NCI-H69 (cell line): ENCODE measurements around the gene C6orf89.

Experiments used
- DNase-seq: peaks from one replicate; lab custom pipeline; 2025; lab: John Stamatoyannopoulos, UW

The C6orf89 gene

GRCh38 chr6:36852481-36853147, 33.1 kb upstream of the C6orf89 start:
- DNase-seq, result no peak

- no peak for DNase-seq
Observed at GRCh38 chr6:36853325-36853724, 32.4 kb upstream of the C6orf89 start.

DNA sequence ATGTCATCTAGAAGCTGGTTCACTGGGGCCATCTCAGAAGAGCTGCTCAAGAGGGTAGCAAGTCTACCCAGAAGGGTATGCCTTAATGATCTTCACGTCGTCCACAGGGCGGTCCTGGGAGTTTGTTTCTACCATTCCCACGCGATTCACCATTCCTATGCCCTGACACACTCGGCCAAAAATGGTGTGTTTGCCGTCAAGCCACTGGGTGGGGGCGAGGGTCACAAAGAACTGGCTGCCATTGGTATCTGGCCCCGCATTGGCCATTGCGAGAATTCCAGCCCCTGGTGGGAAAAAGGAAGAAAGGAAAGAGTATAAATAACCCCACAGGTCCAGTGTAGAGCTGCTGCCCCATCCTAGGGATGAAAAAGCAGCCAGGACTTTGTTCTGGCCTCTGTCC, 30.0 kb upstream of the C6orf89 start:
- no peak for DNase-seq

- DNase-seq, result peak; percentile 19
Observed at GRCh38 chr6:36856277-36856676, 29.5 kb upstream of the C6orf89 start.

DNA sequence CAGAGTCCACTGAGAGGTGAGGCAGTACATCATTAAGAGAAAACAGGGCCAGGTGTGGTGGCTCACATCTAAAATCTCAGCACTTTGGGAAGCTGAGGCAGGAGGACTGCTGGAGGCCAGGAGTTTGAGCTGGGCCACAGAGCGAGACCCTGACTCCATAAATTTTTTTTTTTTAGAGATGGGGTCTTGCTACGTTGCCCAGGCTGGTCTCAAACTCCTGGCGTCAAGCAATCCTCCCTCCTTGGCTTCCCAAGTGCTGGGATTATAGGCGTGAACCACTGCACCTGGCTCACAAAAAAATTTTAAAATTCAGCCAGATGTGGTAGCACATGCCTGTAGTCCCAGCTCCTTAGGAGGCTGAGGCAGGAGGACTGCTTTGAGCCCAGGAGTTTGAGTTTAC, 28.4 kb upstream of the C6orf89 start:
- no peak for DNase-seq

- DNase-seq, result peak; percentile 40
Observed at GRCh38 chr6:36858407-36858981, 27.3 kb upstream of the C6orf89 start.

GRCh38 chr6:36860126-36860525, 25.6 kb upstream of the C6orf89 start:
- DNase-seq, result no peak

DNA sequence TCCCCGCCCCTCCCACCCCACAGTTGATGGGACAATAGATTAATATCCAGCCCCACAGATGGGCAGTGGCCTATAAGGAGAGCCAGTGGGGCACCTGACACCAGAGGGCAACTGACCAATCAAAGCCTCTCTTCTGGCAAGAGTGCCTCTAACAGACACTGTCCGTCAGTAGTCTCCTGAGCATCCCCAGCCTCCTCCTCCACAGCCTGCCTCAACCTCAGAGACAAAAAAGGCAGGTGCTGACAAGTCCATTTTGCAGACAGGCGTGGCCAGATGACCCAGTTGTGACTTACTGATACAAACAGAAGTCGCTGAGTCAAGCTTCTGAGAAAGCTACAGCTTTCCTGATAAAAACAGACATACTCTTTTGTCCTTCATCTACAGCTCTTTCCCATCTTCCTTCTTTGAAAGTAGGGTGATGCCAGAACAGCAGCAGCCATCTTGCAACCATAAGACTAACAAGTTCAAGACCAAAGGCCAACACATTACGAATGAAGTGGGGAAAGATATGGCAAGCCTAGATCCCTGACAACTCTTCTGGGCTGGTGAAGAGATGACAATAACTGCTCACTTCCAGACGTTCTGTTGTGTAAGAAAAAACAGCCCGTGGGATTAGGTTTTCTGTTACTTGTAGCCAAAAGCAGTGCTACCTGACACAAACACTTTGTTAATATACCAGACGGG, 23.4 kb upstream of the C6orf89 start:
- no peak for DNase-seq

DNA sequence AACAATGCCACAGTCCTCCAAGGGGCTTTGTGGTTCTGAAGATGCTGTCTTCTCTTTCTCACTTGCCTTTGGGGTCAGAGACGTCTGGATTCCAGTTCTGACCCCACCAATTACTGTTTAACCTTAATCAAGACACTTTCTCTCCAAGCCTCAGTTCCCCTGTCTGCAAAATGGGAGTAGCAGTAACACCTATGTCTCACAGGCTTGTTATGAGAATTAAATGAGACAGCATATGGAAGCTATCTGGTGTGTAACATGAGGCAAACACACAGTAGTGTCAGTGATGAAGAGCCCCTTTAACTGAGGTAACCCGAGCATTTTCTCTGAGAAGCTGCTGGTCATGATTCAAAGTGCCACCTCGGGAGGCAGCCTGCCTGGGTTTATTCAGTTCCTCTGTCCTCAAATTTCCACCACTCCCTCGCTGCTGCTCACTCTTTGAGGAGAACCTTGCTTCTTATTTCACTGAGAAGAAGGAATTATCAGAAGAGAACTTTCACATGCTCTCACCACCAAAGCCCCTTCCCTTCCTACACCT, 22.8 kb upstream of the C6orf89 start:
- no peak for DNase-seq

GRCh38 chr6:36863670-36864540, 21.8 kb upstream of the C6orf89 start:
- peak; percentile 94 for DNase-seq

GRCh38 chr6:36865835-36866234, 19.9 kb upstream of the C6orf89 start:
- DNase-seq, result peak; percentile 80

GRCh38 chr6:36867471-36868224, 18.1 kb upstream of the C6orf89 start:
- no peak for DNase-seq

DNA sequence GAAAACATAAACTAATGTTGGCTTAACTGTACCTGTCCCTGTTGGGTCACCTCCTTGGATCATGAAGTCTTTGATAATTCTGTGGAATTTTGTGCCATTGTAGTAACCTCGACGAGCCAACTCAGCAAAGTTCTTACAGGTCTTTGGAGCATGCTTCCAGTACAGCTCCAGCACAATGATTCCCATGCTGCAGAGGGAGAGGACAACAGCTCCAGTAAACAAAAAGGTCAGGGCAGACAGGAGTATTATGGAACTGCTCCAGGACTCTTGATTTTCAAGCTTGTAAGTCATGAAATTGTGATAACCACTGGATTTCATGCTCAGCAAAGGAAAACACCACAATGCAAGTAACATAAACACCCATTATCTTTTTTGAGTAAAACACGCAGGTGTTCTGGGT, 14.1 kb upstream of the C6orf89 start:
- DNase-seq, result no peak

DNA sequence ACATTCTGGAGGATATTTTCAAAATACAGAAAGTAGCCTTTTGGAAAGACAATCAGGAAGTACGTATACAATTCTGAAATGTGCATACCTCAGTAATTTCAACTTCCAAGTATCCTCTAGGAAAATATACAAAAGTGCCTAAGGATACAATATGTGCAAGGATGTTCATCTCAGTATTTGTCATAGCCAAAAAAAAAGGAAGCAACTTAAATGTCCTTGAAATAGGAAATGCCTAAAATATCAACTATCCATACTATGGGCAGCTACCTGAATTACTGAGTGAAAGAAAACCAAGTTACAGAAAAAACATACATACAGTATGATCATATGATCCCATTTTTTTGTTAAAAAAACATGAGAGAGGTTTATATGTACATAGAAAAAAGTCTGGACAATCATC, 12.6 kb upstream of the C6orf89 start:
- DNase-seq, result no peak

DNA sequence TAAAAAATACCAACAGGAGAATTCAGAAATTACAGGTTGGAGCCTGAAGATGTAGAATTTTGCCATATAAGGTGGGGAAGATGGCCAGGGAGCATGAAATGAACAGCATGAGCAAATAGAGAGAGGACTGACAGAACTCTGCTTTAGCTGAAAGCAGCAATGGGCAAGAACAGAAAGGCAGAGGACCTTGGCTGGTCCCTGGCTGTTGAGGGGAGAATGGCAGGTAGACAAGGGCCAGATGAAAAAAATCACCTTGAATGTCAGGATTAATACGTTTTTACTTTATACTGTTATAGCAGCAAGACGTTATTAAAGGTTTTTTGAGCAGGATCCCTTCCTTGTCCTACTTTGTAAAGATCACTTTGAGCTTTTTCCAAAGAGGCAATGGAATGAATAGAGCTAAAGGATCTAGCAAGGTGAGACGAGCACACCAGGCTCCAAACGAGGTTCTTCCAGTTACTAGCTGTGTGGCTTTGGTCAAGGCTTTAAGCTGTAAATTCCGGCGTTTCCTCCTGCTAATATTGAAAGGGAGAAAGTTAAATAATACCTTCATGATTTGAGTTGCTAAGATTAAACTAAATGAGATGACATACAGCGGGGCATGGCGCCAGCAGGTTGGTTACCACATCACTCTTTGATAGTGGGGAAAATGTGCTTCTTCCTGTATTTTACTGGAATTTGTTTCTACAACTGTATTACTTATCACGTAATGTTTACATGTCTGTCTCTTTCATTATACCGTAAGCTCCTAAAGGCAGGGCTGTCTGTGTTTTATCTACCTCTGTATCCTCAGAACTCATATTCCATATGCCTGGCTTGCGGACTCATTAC, 11.9 kb upstream of the C6orf89 start:
- peak; percentile 80 for DNase-seq

DNA sequence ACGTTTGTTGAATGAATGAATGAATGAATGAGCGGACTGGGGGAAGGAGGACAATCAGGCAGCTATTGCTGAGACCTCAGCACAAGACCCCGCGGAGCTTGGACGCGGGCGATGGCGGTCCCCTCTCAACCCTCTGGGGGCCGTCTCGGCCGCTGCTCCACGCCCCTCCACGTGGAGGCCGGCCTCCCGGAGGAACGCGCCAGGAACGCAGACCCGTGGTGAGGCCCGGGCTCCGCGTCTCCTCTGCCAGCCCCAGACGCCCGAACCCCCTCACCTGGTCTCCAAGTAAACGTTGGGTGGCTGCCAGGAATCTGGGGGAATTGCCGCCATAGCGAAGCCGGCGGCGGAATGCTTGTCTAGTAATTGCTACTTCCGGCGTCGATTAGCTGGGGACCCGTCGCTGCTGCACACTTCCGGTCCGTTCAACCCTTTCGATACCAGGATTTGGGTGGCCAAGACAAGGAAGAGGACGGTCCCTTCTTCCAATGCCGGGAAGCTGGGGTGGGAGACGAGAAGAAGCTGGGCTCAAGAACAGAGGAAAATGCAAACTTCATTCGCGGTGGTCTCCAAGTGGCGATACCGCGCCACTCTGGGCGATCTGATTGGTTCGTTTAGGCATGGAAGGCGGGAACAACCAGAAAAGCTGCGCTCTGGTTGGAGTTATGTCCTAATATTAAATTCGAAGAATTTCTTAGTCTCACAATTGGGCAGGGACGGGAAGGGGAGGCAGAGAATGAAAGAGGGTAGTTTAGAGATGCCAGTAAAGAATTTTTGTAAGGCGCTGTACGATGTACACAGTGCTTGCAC, 11.1 kb upstream of the C6orf89 start, which contains the start of gene PPIL1:
PPIL1 (minus strand) TSS at position 361 of the 807 bp plus-strand sequence; CDS start at position 330, 31 bp downstream.
- DNase-seq, result peak; percentile 100

GRCh38 chr6:36875250-36875633, 10.5 kb upstream of the C6orf89 start:
- peak; percentile 50 for DNase-seq

DNA sequence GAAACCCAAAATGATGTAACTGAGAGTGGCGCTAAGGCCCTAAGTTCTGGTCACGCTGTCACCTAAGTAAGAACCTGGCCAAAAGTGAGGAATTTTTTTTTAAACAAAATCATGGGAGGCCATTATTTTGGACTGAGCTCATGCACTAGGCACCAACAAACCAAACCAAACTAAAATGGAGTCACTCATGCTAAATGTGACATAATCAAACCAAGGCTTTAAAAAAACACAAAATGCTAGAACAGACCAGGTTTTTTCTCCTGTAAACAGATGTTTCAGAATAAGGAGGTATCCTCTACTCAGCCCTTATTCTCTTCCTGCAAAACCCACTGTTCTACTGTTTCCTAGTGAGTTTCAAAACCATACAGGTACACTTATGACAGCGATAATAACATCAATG, 1.1 kb upstream of the C6orf89 start:
- no peak for DNase-seq

- DNase-seq, result no peak
Observed at GRCh38 chr6:36886950-36887618, 1.3 kb downstream of the C6orf89 start.
